Uterus (tissue), 2 donors: ENCODE results near the gene LAMB4.

ENCODE experiments used
- POLR2A ChIP-seq, 2 donors: fragments of 450-650 bp; IDR thresholded peaks; one replicate each; pipeline ENCODE4 v1.6.1; 2016; ENCODE audit warnings: antibody characterized with exemption in 2 of 2, mild to moderate bottlenecking in 1 of 2, moderate library complexity in 1 of 2
- TF ChIP-seq, protein P1 (sequence below), 4 experiments: fragments of 200-600 bp in 2 of 4; fragments of 450-650 bp in 2 of 4; sonication (generic) in 2 of 4; IDR thresholded peaks; one replicate each; pipeline ENCODE4 v1.5.1; 2016 to 2019; ENCODE audit warnings: antibody characterized with exemption in 4 of 4, mild to moderate bottlenecking in 2 of 4, moderate library complexity in 1 of 4

DNA sequence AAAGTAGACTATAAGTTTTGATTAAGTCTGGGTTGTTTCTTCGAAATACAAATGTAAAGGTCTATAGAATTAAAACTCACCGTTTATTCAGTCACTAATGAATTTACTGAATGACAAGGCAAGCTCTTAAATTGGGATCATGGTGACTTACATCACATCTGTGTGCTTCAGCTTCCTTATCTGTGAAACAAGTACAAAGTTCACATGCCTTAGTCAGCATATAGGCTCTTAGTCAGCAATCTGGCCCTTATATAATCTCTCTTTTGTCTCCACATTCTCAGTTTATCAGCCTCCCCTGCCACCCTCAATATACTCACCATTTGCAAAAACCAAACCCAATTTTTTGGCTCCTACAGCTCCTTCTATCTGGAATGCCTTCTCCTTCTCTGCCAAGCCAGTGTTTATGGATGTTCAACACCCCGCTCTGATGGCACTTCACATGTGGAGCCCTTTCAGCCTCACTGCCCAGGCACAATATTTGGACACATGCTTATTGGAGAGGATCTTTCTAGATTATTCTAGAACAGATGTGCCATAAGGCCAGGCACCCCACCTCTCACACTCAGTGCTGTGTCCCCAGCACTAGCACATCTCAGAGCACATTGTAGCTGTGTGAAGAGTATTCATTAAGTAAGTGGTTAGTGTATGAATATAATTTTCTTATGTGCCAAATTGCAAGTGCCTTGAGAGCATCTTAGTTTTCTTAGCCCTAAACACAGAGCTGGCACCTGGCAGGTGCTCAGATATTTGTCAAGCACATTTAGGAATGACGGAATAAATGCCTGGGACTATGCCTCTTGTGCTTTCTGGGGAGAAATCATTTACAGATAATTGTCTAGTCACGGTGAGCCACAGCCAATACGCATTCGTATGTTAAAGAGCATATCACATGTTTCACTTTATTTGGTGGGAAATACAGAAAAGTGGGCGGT, 117.4 kb downstream of the LAMB4 start:
- TF ChIP-seq, protein P1, sequence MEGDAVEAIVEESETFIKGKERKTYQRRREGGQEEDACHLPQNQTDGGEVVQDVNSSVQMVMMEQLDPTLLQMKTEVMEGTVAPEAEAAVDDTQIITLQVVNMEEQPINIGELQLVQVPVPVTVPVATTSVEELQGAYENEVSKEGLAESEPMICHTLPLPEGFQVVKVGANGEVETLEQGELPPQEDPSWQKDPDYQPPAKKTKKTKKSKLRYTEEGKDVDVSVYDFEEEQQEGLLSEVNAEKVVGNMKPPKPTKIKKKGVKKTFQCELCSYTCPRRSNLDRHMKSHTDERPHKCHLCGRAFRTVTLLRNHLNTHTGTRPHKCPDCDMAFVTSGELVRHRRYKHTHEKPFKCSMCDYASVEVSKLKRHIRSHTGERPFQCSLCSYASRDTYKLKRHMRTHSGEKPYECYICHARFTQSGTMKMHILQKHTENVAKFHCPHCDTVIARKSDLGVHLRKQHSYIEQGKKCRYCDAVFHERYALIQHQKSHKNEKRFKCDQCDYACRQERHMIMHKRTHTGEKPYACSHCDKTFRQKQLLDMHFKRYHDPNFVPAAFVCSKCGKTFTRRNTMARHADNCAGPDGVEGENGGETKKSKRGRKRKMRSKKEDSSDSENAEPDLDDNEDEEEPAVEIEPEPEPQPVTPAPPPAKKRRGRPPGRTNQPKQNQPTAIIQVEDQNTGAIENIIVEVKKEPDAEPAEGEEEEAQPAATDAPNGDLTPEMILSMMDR (IDR thresholded peaks at IDR 0.05), result no peak
- TF ChIP-seq POLR2A (IDR thresholded peaks at IDR 0.05), result no peak
